Stimulated activated CD4-positive, alpha-beta T cell treated with anti-CD3 and anti-CD28 coated beads, Interleukin-2, amount 100 ng/mL, for 48 hours (primary cell): ENCODE measurements around the gene SPECC1L.
"Not testable (repeated sequence)": the region's sequence is repeated elsewhere in the genome, so short reads cannot be mapped to it uniquely, and the experiment has no call there.

Experiments used
- DNase-seq, 2 donors: peaks; one replicate each; pipeline ENCODE4 v3.0.0-alpha.2; 2020

The SPECC1L gene

GRCh38 chr22:24247564-24248344 lies 22.9 kb upstream of the SPECC1L start:
- peak; percentile 37 to 45 for DNase-seq

- DNase-seq: not testable (repeated sequence)
These were observed 22.0 kb upstream of the SPECC1L start for GRCh38 chr22:24248611-24249010.

DNA sequence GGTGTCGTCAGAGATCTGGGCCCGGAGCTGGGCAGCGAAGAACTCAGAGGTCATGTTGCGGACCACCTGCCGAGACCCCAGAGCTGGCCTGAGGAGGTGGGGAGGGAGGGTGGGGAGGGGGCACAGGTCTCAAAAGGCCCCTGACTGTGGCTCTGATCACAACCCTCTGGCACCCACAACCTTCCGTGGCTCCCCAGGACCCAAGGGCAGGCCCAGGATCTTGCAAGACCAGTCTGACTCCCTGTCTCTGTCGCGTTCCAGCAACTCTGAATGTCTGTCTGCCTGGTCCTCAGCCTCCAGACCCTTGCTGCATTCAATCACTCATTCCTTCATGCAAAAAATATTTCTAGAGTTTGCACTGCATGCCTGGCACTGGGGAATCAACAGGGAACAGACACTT lies 21.2 kb upstream of the SPECC1L start:
- DNase-seq: not testable (repeated sequence)

DNA sequence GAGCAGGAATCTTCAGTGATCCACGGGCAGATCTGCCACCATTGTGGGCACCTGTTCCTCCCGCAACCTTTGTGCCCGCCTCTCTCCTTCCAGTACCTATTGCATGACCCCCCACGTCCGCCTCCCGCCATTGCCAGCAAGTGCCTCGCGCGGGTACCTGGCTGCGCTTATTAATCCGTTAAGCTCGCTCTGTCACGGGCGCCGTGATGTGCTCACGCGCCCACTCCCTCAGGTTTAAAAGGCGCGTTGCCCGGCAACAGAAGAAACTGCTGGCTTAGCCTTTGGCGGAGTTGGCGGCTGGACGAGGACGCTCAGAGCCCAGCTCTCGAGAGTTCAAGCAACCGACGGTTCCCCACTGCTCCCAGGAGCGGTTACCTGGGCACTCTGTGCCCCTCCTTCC lies 19.3 kb upstream of the SPECC1L start:
- DNase-seq: not testable (repeated sequence)

GRCh38 chr22:24253126-24253525 lies 17.5 kb upstream of the SPECC1L start:
- DNase-seq: not testable (repeated sequence)

- DNase-seq: not testable (repeated sequence)
These were observed 14.5 kb upstream of the SPECC1L start for GRCh38 chr22:24256136-24256535.

- DNase-seq: not testable (repeated sequence)
These were observed 13.9 kb upstream of the SPECC1L start for GRCh38 chr22:24256736-24257135.

DNA sequence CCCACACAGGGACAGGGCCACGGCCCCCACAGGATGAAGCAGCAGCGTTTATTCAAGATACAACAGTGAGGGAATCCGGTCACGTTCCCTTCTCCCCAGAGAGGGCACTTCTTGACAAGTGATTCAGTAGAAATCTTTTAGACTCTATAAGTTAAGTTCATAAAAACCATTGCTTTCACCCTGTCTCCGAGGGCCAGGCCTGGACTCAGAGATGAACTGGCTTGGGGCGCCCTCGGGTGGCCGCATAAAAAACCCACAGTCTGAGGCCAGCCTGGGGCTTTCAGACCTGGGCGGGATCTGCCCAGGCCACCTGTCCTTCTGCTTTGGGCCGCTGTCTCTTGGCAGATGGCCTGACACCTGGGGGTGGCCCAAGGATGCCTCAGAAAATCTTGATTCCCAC lies 11.2 kb upstream of the SPECC1L start:
- peak; percentile 50 to 62 for DNase-seq

GRCh38 chr22:24262185-24262749 lies 8.4 kb upstream of the SPECC1L start:
- not testable (repeated sequence) for DNase-seq

- not testable (repeated sequence) for DNase-seq
These were observed 7.2 kb upstream of the SPECC1L start for GRCh38 chr22:24263479-24263878.

GRCh38 chr22:24264329-24264896 lies 6.2 kb upstream of the SPECC1L start:
- not testable (repeated sequence) for DNase-seq

GRCh38 chr22:24265734-24266133 lies 4.9 kb upstream of the SPECC1L start:
- DNase-seq: no peak

DNA sequence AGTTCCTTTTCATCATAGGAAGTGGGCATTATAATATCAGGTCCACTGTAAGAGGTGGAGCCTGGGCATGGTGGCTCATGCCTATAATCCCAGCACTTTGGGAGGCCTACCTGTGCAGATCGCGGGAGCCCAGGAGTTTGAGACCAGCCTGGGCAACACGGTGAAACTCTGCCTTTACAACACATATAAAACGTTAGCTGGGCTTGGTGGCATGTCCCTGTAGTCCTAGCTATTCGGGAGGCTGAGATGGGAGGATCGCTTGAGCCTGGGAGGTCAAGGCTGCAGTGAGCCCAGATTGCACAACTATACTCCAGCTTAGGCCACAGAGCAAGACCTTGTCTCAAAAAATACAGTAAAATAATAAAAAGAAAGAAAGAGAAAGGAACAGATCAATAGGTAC lies 4.1 kb upstream of the SPECC1L start:
- DNase-seq: not testable (repeated sequence)

GRCh38 chr22:24271386-24271854 lies 789 bp downstream of the SPECC1L start:
- DNase-seq: no peak

DNA sequence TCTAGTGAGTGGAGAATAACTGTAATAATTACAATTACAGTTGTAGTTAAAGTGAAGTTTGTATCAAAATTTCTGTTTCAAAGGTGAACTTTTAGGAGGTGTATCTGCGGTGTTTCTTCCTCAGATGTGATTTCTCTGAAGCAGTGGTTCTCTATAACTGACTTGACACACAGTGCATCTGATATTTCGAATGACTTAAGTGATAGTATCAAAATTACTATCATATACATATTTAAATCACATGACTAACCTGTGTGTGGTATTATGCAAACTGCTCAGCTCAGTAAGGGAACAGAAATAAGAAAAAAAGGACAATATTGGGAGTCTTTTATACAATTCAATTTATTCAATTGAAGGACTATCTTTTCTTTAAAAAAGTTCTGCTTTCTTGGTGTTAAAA lies 2.4 kb downstream of the SPECC1L start:
- not testable (repeated sequence) for DNase-seq

- DNase-seq: not testable (repeated sequence)
These were observed 3.3 kb downstream of the SPECC1L start for GRCh38 chr22:24273906-24274305.

- DNase-seq: not testable (repeated sequence)
These were observed 4.2 kb downstream of the SPECC1L start for GRCh38 chr22:24274696-24275405.

DNA sequence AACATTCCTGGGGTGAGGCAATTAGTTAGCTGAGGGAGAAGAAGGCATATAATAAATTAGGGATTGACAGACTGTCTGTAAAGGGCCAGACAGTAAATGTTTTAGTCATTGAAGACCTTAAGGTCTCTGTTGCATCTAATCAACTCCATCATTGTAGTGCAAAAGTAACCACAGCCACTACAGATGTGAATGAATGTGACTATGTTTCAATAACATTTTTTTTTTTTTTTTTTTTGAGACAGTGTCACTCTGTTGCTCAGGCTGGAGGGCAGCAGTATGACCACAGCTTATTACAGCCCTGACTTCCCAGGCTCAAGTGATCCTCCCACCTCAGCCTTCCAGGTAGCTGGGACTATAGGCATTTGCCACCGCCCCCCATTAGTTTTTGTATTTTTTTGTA lies 9.7 kb downstream of the SPECC1L start:
- DNase-seq: not testable (repeated sequence)

DNA sequence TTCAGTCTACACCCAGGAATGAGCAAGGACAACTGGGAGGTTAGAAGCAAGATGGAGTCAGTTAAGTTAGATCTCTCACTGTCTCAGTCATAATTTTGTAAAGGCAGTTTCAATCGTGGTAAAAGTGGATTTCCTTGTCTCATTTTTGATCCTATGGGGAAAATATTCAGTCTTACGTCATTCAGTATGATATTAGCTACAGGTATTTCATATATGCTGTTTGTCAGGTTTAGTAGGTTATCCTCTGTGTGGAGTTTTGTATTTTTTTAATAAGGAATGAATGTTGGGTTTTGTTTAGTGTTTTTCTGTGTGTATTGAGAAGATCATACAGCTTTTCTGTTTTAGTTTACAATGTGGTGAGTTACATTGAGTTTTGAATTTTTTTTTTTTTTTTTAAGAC lies 11.8 kb downstream of the SPECC1L start:
- DNase-seq: no peak

GRCh38 chr22:24284747-24285203 lies 14.1 kb downstream of the SPECC1L start:
- DNase-seq: no peak

GRCh38 chr22:24285245-24285644 lies 14.6 kb downstream of the SPECC1L start:
- DNase-seq: no peak

GRCh38 chr22:24287212-24287611 lies 16.6 kb downstream of the SPECC1L start:
- not testable (repeated sequence) for DNase-seq

DNA sequence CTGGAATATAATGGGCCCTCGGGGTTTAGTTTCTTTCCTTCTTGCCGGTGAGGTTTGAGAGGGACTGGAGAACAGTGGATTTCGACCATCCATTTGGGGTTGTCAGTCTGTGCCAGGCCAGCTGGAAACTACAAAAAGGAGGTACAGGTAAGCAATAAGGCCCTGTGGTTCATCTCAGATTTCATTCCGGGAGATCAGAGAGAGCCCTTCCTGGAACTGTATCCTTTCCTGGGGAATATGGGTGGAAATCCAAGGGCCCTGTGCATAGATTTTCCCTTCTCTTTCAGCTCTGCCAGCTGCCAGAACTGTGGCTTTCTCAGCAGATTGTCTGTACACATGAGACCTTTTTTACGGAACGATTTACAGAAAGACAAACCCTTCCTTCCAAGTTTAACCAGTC lies 17.2 kb downstream of the SPECC1L start:
- DNase-seq: not testable (repeated sequence)
